Fibroblast of mammary gland (primary cell): ENCODE measurements around the gene FBXL20.
"Not testable (repeated sequence)": the region's sequence is repeated elsewhere in the genome, so short reads cannot be mapped to it uniquely, and the experiment has no call there.

ENCODE experiments used
- DNase-seq: peaks from one replicate; pipeline ENCODE4 v3.0.0-alpha.2; 2010; ENCODE audit warnings: low read depth
- H3K4me3 ChIP-seq: 2 replicates; pipeline ENCODE4 v1.5.1; 2011; ENCODE audit warnings: low read depth, mild to moderate bottlenecking, low read length, moderate library complexity; ENCODE audit not compliant: control insufficient read depth
- TF ChIP-seq, protein P1 (sequence below): conservative IDR thresholded peaks from 2 replicates; pipeline ENCODE4 v1.5.1; 2011; ENCODE audit warnings: low read depth, low read length, inconsistent platforms; ENCODE audit not compliant: control insufficient read depth, insufficient read depth

Gene FBXL20

DNA sequence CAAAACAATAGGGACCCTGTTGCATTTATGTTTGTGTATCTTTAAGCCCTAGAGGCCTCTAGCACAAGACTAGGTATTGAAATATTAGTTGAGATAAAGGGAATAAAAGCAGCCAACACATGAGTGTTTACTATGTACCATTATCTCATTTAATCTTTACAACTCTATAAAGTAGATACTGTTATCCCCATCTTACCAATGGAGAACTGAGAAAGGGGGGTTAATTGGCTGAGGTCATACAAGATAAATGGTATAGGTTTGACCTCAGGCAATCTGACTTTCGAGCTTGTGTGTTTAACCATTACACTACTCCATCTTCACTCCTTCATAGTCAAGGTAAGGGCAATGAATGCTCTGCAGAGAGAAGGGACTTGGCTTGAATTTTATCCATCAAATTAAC, 149.4 kb downstream of the FBXL20 start:
- no peak overlapping the region for H3K4me3 ChIP-seq
- TF ChIP-seq, protein P1, sequence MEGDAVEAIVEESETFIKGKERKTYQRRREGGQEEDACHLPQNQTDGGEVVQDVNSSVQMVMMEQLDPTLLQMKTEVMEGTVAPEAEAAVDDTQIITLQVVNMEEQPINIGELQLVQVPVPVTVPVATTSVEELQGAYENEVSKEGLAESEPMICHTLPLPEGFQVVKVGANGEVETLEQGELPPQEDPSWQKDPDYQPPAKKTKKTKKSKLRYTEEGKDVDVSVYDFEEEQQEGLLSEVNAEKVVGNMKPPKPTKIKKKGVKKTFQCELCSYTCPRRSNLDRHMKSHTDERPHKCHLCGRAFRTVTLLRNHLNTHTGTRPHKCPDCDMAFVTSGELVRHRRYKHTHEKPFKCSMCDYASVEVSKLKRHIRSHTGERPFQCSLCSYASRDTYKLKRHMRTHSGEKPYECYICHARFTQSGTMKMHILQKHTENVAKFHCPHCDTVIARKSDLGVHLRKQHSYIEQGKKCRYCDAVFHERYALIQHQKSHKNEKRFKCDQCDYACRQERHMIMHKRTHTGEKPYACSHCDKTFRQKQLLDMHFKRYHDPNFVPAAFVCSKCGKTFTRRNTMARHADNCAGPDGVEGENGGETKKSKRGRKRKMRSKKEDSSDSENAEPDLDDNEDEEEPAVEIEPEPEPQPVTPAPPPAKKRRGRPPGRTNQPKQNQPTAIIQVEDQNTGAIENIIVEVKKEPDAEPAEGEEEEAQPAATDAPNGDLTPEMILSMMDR: no peak
- DNase-seq: no peak

GRCh38 chr17:39250076-39250475, 151.3 kb downstream of the FBXL20 start:
- not testable (repeated sequence) for H3K4me3 ChIP-seq

GRCh38 chr17:39246274-39246673, 155.2 kb downstream of the FBXL20 start:
- no peak overlapping the region for H3K4me3 ChIP-seq
- TF ChIP-seq, protein P1: peak; percentile 18
- no peak for DNase-seq

More at GRCh38 chr17:39250076-39250475, 151.3 kb downstream of the FBXL20 start:
- DNase-seq: not testable (repeated sequence)

DNA sequence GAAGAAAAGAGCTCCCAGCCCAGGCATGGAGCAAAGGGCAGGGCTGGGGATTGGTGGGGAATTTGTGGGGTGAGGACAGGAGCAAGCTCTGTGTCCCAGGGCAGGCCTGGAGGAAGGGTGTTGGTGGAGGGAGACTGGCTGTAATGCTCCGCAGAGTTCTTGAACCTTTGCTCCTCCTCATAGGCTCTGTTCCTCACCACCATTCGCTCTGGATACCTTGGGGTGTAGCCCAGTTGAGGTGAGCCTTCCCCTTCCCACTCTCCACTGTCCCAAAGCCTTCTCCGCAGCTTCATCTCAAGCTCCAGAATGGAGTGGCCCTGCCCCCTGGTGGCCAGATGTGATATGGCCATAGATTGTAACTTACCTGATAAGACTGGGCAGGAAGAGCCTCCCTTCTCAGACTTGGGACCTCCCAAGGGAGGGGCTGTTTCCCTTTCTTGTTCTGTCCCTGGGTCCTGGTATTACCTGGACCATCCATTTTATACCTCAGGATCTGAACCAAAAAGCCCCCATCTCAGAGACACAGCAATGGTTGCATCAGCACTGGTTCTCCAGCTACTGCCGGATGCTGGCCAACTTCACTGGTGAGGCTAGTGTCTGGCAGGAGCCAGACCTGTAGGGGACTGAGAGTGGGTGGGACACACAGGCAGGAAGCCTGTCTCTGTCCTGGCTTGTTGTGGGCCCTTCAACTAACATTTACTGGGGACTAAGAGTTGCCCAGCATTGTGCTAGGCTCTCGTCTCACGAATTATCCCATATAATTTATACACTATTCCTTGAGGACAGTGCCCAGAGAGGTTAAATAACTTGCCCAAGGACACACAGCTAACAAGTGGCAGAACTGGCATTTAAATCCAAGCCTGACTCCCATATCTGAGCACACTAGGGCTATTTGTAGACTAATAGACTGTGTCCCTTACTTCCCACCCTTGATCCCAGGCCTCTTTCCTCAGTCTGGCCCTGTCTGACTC, 156.5 kb downstream of the FBXL20 start:
- H3K4me3 ChIP-seq: no peak overlapping the region
- peak; percentile 77 for DNase-seq
- TF ChIP-seq, protein P1: peak; percentile 96

- H3K4me3 ChIP-seq: no peak overlapping the region
- TF ChIP-seq, protein P1: no peak
- DNase-seq: no peak
These were observed 157.3 kb downstream of the FBXL20 start for GRCh38 chr17:39244016-39244599.

- TF ChIP-seq, protein P1: no peak
- no peak overlapping the region for H3K4me3 ChIP-seq
- no peak for DNase-seq
These were observed 158.3 kb downstream of the FBXL20 start for GRCh38 chr17:39243155-39243554.

- H3K4me3 ChIP-seq: no peak overlapping the region
- DNase-seq: no peak
- TF ChIP-seq, protein P1: no peak
These were observed 160.8 kb downstream of the FBXL20 start for GRCh38 chr17:39240631-39241030.
